Liver (tissue), 9 donors: ENCODE results near the gene BET1. TPM values are rescaled to one million over a fixed set of nuclear protein-coding genes. Genes with fewer than 3 reads are reported as not detected.

ENCODE experiments used
- DNase-seq: peaks from one replicate; pipeline ENCODE4 v3.0.0-alpha.2; 2017; ENCODE audit warnings: low spot score
- H3K27ac ChIP-seq, 2 donors: one replicate each; pipeline ENCODE4 v1.7.0; 2013; ENCODE audit warnings: inconsistent platforms in 2 of 2, low read length in 2 of 2, control low read depth in 1 of 2, low read depth in 1 of 2, mild to moderate bottlenecking in 1 of 2
- H3K27me3 ChIP-seq, 4 donors: one replicate each; pipeline versions ENCODE4 v1.6.1 to v1.7.0; 2013; ENCODE audit warnings: low read length in 3 of 4, inconsistent platforms in 1 of 4, mild to moderate bottlenecking in 1 of 4, moderate library complexity in 1 of 4; ENCODE audit not compliant: control insufficient read depth in 4 of 4, insufficient read depth in 4 of 4
- H3K36me3 ChIP-seq, 4 donors: one replicate each; pipeline versions ENCODE4 v1.6.1 to v1.7.0; 2013; ENCODE audit warnings: low read length in 3 of 4, mild to moderate bottlenecking in 3 of 4, low read depth in 1 of 4, moderate library complexity in 1 of 4; ENCODE audit not compliant: control insufficient read depth in 4 of 4, insufficient read depth in 3 of 4
- H3K4me1 ChIP-seq, 4 donors: one replicate each; pipeline versions ENCODE4 v1.6.1 to v1.7.0; 2013; ENCODE audit warnings: low read length in 3 of 4, mild to moderate bottlenecking in 3 of 4, moderate library complexity in 1 of 4; ENCODE audit not compliant: control insufficient read depth in 4 of 4, insufficient read depth in 4 of 4
- H3K4me3 ChIP-seq, 3 donors: one replicate each; pipeline versions ENCODE4 v1.6.1 to v1.7.0; 2013; ENCODE audit warnings: low read length in 3 of 3, control low read depth in 1 of 3, low read depth in 1 of 3, mild to moderate bottlenecking in 1 of 3
- H3K9ac ChIP-seq, 2 donors: one replicate each; pipeline ENCODE4 v1.7.0; 2013; ENCODE audit warnings: low read length in 2 of 2, mild to moderate bottlenecking in 2 of 2, moderate library complexity in 2 of 2, control low read depth in 1 of 2, low read depth in 1 of 2
- H3K9me3 ChIP-seq, 4 donors: one replicate each; pipeline versions ENCODE4 v1.6.1 to v1.7.0; 2013; ENCODE audit warnings: low read length in 3 of 4; ENCODE audit not compliant: control insufficient read depth in 4 of 4
- ATF3 ChIP-seq: IDR thresholded peaks from 2 replicates; pipeline ENCODE4 v1.6.1; 2016; ENCODE audit warnings: antibody characterized with exemption
- CTCF ChIP-seq: fragments of 150-350 bp; IDR thresholded peaks from 2 replicates; pipeline ENCODE4 v1.5.1; 2017; ENCODE audit warnings: improper control_type of control experiment, low read depth, low read length; ENCODE audit not compliant: missing input control
- FOXA1 ChIP-seq: IDR thresholded peaks from 2 replicates; pipeline ENCODE4 v1.6.1; 2016; ENCODE audit warnings: antibody characterized with exemption
- FOXA2 ChIP-seq: IDR thresholded peaks from 2 replicates; pipeline ENCODE4 v1.6.1; 2016; ENCODE audit warnings: antibody characterized with exemption
- GABPA ChIP-seq, 2 donors: IDR thresholded peaks in 1 of 2; conservative IDR thresholded peaks in 1 of 2; 2 replicates each; pipeline ENCODE4 v1.6.1; 2016; ENCODE audit warnings: antibody characterized with exemption in 2 of 2, mild to moderate bottlenecking in 1 of 2, moderate library complexity in 1 of 2
- HNF4G ChIP-seq: IDR thresholded peaks from 2 replicates; pipeline ENCODE4 v1.6.1; 2016; ENCODE audit warnings: antibody characterized with exemption
- JUND ChIP-seq, 2 donors: IDR thresholded peaks; 2 replicates each; pipeline ENCODE4 v1.6.1; 2016; ENCODE audit warnings: antibody characterized with exemption in 2 of 2
- NR2F2 ChIP-seq: IDR thresholded peaks from 2 replicates; pipeline ENCODE4 v1.6.1; 2016; ENCODE audit warnings: antibody characterized with exemption
- RAD21 ChIP-seq, 2 donors: IDR thresholded peaks; 2 replicates each; pipeline ENCODE4 v1.6.1; 2016; ENCODE audit warnings: antibody characterized with exemption in 2 of 2, mild to moderate bottlenecking in 2 of 2
- SP1 ChIP-seq: IDR thresholded peaks from 2 replicates; pipeline ENCODE4 v1.6.1; 2018; ENCODE audit warnings: antibody characterized with exemption, mild to moderate bottlenecking
- TAF1 ChIP-seq: conservative IDR thresholded peaks from 2 replicates; pipeline ENCODE4 v1.6.1; 2016; ENCODE audit warnings: antibody characterized with exemption, mild to moderate bottlenecking
- YY1 ChIP-seq: IDR thresholded peaks from 2 replicates; pipeline ENCODE4 v1.6.1; 2016; ENCODE audit warnings: antibody characterized with exemption, mild to moderate bottlenecking
- polyA plus RNA-seq, 2 donors: library from polyadenylated mRNA; stranded (reverse) in 1 of 2; unstranded in 1 of 2; fragments of 200-250 nt in 1 of 2; fragments of >200 nt in 1 of 2; fragmentation: Nextera tagmentation in 1 of 2; extraction: Ambion mirVana in 1 of 2; gene quantifications; one replicate each; pipeline versions ENCODE4 v1.2.1 to v1.2.3, GENCODE V29; 2013 to 2015
- total RNA-seq, 2 donors: library from RNA; depleted of rRNA; stranded (reverse); fragments of >200 nt; gene quantifications; one replicate each; pipeline ENCODE4 v1.2.3, GENCODE V29; 2014
- TF ChIP-seq, protein P1 (sequence below): IDR thresholded peaks from 2 replicates; pipeline ENCODE4 v1.6.1; 2016; ENCODE audit warnings: antibody characterized with exemption
- TF ChIP-seq, protein P2 (sequence below): IDR thresholded peaks from 2 replicates; pipeline ENCODE4 v1.6.1; 2016; ENCODE audit warnings: antibody characterized with exemption, mild to moderate bottlenecking
- TF ChIP-seq, protein P3 (sequence below): IDR thresholded peaks from 2 replicates; pipeline ENCODE4 v1.6.1; 2016; ENCODE audit warnings: antibody characterized with exemption
- donor health status: healthy.
- donor health status: healthy.
- donor health status: healthy.
- donor health status: healthy.
- donor health status: healthy.

BET1 gene
- total and polyA plus RNA-seq, 4 donors: 12.7 to 23.9 (median 16.2) TPM

- TF ChIP-seq, protein P1, sequence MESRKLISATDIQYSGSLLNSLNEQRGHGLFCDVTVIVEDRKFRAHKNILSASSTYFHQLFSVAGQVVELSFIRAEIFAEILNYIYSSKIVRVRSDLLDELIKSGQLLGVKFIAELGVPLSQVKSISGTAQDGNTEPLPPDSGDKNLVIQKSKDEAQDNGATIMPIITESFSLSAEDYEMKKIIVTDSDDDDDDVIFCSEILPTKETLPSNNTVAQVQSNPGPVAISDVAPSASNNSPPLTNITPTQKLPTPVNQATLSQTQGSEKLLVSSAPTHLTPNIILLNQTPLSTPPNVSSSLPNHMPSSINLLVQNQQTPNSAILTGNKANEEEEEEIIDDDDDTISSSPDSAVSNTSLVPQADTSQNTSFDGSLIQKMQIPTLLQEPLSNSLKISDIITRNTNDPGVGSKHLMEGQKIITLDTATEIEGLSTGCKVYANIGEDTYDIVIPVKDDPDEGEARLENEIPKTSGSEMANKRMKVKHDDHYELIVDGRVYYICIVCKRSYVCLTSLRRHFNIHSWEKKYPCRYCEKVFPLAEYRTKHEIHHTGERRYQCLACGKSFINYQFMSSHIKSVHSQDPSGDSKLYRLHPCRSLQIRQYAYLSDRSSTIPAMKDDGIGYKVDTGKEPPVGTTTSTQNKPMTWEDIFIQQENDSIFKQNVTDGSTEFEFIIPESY: no peak
- TF ChIP-seq JUND (IDR thresholded peaks at IDR 0.05) (no peak), YY1 (no peak), FOXA2 (no peak)
- TF ChIP-seq, protein P2, sequence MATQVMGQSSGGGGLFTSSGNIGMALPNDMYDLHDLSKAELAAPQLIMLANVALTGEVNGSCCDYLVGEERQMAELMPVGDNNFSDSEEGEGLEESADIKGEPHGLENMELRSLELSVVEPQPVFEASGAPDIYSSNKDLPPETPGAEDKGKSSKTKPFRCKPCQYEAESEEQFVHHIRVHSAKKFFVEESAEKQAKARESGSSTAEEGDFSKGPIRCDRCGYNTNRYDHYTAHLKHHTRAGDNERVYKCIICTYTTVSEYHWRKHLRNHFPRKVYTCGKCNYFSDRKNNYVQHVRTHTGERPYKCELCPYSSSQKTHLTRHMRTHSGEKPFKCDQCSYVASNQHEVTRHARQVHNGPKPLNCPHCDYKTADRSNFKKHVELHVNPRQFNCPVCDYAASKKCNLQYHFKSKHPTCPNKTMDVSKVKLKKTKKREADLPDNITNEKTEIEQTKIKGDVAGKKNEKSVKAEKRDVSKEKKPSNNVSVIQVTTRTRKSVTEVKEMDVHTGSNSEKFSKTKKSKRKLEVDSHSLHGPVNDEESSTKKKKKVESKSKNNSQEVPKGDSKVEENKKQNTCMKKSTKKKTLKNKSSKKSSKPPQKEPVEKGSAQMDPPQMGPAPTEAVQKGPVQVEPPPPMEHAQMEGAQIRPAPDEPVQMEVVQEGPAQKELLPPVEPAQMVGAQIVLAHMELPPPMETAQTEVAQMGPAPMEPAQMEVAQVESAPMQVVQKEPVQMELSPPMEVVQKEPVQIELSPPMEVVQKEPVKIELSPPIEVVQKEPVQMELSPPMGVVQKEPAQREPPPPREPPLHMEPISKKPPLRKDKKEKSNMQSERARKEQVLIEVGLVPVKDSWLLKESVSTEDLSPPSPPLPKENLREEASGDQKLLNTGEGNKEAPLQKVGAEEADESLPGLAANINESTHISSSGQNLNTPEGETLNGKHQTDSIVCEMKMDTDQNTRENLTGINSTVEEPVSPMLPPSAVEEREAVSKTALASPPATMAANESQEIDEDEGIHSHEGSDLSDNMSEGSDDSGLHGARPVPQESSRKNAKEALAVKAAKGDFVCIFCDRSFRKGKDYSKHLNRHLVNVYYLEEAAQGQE: no peak
Measured at GRCh38 chr7:94016786-94017185, 12.6 kb upstream of the BET1 start (continued).

DNA sequence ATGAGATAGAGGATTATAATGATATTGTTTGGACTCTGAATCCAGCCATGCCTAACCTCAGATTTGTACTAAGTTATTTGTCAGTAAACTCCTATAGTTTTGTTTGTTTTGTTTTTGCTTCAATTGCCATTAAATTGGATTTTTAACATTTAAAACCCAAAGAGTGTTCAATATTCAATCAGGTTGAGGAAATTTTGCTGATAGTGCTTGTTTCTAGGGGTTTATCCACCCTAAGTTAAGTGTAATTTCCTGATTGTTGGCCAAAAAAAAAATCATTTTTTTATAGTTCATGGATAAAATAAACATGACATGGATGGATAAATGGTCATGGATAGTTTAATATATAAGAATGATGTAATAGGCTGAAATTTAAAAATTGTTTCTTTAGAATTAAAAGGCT lies 11.4 kb upstream of the BET1 start:
- Histone ChIP-seq H3K9ac (no peak overlapping the region), H3K36me3 (no peaks in the 10 kb centered on the region), H3K4me3 (no peak overlapping the region), H3K27me3 (no peaks in the 10 kb centered on the region), H3K4me1 (no peaks in the 10 kb centered on the region), H3K9me3 (no peaks in the 10 kb centered on the region), H3K27ac (no peak overlapping the region)
- no peak for DNase-seq
- TF ChIP-seq, protein P3, sequence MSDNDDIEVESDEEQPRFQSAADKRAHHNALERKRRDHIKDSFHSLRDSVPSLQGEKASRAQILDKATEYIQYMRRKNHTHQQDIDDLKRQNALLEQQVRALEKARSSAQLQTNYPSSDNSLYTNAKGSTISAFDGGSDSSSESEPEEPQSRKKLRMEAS: no peak
- no peak for TF ChIP-seq SP1
- TF ChIP-seq TAF1: no peak
- TF ChIP-seq YY1: no peak
- no peak for TF ChIP-seq HNF4G
- no peak for TF ChIP-seq RAD21 (IDR thresholded peaks at IDR 0.05)
- TF ChIP-seq GABPA (IDR thresholded peaks at IDR 0.05 in 1 of 2, conservative IDR thresholded peaks at IDR 0.05 in 1 of 2): no peak
- no peak for TF ChIP-seq CTCF
- no peak for TF ChIP-seq ATF3
- TF ChIP-seq, protein P1: no peak
- TF ChIP-seq, protein P2: no peak
- no peak for TF ChIP-seq FOXA1
- no peak for TF ChIP-seq JUND (IDR thresholded peaks at IDR 0.05)
- no peak for TF ChIP-seq NR2F2
